PC-3 (cell line): ENCODE results near the gene SDSL. TPM values are rescaled to one million over a fixed set of nuclear protein-coding genes. Genes with fewer than 3 reads are reported as not detected.
A peak's percentile ranks its signal among the peaks of the same experiment; 100 is the strongest.

Source experiments
- ATAC-seq: fragments of 200-7000 bp; cut with Tn5 transposase; 2 replicates; pipeline ENCODE4 v1.9.1; 2020; ENCODE audit warnings: mild to moderate bottlenecking, moderate library complexity
- BruUV-seq: library from RNA; stranded (reverse); fragments of 400-500 nt; replicated peaks from 2 replicates; lab custom pipeline; 2021; lab: Mats Ljungman, UMichigan
- CTCF ChIA-PET: fragments of 300-600 bp; sonication (Branson Sonifier 250); formaldehyde crosslinking; loops from one replicate; lab custom pipeline; 2022; ENCODE audit warnings: antibody characterized with exemption; lab: Charles Lee
- POLR2A ChIA-PET: fragments of 300-600 bp; sonication (Branson Sonifier 250); formaldehyde crosslinking; loops from one replicate; lab custom pipeline; 2022; ENCODE audit warnings: antibody characterized with exemption; ENCODE audit not compliant: unreplicated experiment; lab: Charles Lee
- DNase-seq: peaks from one replicate; pipeline ENCODE4 v3.0.0-alpha.2; 2015
- H2AFZ ChIP-seq: fragments of 300-600 bp; sonication (generic); 2 replicates; pipeline ENCODE4 v1.6.0; 2016; ENCODE audit warnings: antibody characterized with exemption, low read length
- H3F3A ChIP-seq: fragments of 300-600 bp; sonication (generic); one replicate; pipeline ENCODE4 v1.6.0; 2017; ENCODE audit warnings: antibody characterized with exemption, low read length, control low read depth, mild to moderate bottlenecking; ENCODE audit not compliant: unreplicated experiment
- H3K27ac ChIP-seq: fragments of 300-600 bp; sonication (generic); 2 replicates; pipeline ENCODE4 v1.5.1; 2016; ENCODE audit warnings: mild to moderate bottlenecking, low read length
- H3K27me3 ChIP-seq: fragments of 300-600 bp; sonication (generic); 2 replicates; pipeline ENCODE4 v1.6.1; 2016; ENCODE audit warnings: low read length, mixed read lengths
- H3K36me3 ChIP-seq: fragments of 300-600 bp; sonication (generic); 2 replicates; pipeline ENCODE4 v1.6.1; 2016; ENCODE audit warnings: low read depth, mixed run types, low read length, mixed read lengths
- H3K4me1 ChIP-seq: fragments of 300-600 bp; sonication (generic); 2 replicates; pipeline ENCODE4 v1.5.1; 2016; ENCODE audit warnings: low read length; ENCODE audit not compliant: insufficient read depth
- H3K4me2 ChIP-seq: fragments of 300-600 bp; sonication (generic); 2 replicates; pipeline ENCODE4 v1.6.0; 2016; ENCODE audit warnings: low read length
- H3K4me3 ChIP-seq: fragments of 300-600 bp; sonication (generic); 2 replicates; pipeline ENCODE4 v1.5.1; 2016; ENCODE audit warnings: mild to moderate bottlenecking, low read length, mixed read lengths
- H3K79me2 ChIP-seq: fragments of 300-600 bp; sonication (generic); 2 replicates; pipeline ENCODE4 v1.6.1; 2017; ENCODE audit warnings: low read length, mixed read lengths
- H3K9ac ChIP-seq: fragments of 300-600 bp; sonication (generic); 2 replicates; pipeline ENCODE4 v1.6.0; 2016; ENCODE audit warnings: mild to moderate bottlenecking, low read length
- H3K9me2 ChIP-seq: fragments of 300-600 bp; sonication (generic); replicated peaks from 2 replicates; pipeline ENCODE4 v1.6.1; 2016; ENCODE audit warnings: mixed run types, low read length, mixed read lengths
- H3K9me3 ChIP-seq: fragments of 300-600 bp; sonication (generic); 2 replicates; pipeline ENCODE4 v1.6.1; 2016; ENCODE audit warnings: low read length, mixed read lengths
- H4K20me1 ChIP-seq: fragments of 300-600 bp; sonication (generic); 2 replicates; pipeline ENCODE4 v1.6.1; 2016; ENCODE audit warnings: low read length, mixed read lengths
- CTCF ChIP-seq: fragments of 300-600 bp; sonication (generic); conservative IDR thresholded peaks from 2 replicates; pipeline ENCODE4 v1.5.1; 2017; ENCODE audit warnings: antibody characterized with exemption, low read depth, mild to moderate bottlenecking, low read length
- EZH2 ChIP-seq: fragments of 300-600 bp; sonication (generic); IDR thresholded peaks from one replicate; pipeline ENCODE4 v1.6.1; 2017; ENCODE audit warnings: antibody characterized with exemption, mild to moderate bottlenecking, low read length; ENCODE audit not compliant: unreplicated experiment
- EZH2phosphoT487 ChIP-seq: fragments of 300-600 bp; sonication (generic); IDR thresholded peaks from 2 replicates; pipeline ENCODE4 v1.6.1; 2018; ENCODE audit warnings: mild to moderate bottlenecking, antibody characterized with exemption, low read length, borderline replicate concordance
- intact Hi-C: fragments of 100-400 bp; cut with micrococcal nuclease; formaldehyde crosslinking; loops from 2 replicates; pipeline ENCODE4 v1.9.0; 2023
- total RNA-seq: library from RNA; depleted of rRNA; stranded (reverse); fragments of >200 nt; gene quantifications from 2 replicates; pipeline ENCODE4 v1.2.3, GENCODE V29; 2014

Gene SDSL
- total RNA-seq, 1 experiment from 2014 or later = 14.0 TPM

DNA sequence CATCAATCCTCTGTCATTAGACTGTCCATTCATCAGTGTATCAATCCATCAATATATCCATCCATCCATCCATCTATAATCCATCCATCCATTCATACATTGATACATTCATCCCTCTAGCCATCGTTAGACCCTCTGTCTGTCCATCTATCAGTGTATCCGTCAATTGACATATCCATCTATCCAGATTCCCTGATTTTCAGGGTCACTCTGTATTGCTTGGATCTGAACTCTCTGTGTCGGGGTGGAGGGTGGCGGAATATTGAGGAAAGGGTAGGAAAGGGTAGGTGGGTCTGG is 17.1 kb downstream of the SDSL start:
- intact Hi-C loops = no loop called here
- ATAC-seq = no peak
- Histone ChIP-seq H3F3A (no peaks in the 10 kb centered on the region), H4K20me1 (no peaks in the 10 kb centered on the region), H2AFZ (no peak overlapping the region), H3K79me2 (no peaks in the 10 kb centered on the region), H3K9me2 (no peaks in the 10 kb centered on the region), H3K4me2 (no peak overlapping the region), H3K36me3 (no peaks in the 10 kb centered on the region), H3K9me3 (no peaks in the 10 kb centered on the region), H3K27me3 (no peaks in the 10 kb centered on the region), H3K4me1 (no peaks in the 10 kb centered on the region), H3K9ac (no peak overlapping the region), H3K4me3 (no peak overlapping the region), H3K27ac (no peak overlapping the region)
- no peak for DNase-seq
- BruUV-seq = no TSS peak
- ChIA-PET POLR2A (no interaction called here), CTCF (no interaction called here)
- TF ChIP-seq EZH2 (no peak), CTCF (no peak), EZH2phosphoT487 (no peak)

DNA sequence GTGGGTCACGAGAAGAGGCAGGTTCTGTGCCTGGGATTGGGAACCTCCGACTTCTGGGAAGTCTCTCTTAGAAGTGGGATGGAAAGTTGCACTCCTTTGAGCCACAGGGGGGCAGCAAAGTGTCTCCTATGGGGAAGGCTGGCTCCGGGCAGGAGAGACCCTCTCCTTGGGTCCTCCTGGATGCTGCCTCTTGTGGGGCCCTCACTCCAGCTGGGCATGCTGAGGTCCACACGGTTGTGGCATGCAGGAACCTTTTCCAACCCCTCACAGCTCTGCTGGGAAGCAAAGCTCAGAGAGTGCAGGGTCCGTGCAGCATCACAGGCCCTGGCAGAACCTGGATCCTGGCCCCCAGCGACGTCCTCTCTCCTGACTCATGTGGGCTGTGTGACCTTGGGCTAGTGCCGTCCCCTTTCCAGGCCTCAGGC is 17.4 kb downstream of the SDSL start:
- ChIA-PET POLR2A (no interaction called here), CTCF (no interaction called here)
- intact Hi-C loops = no loop called here
- no peaks in the 10 kb centered on the region for H3K27me3 ChIP-seq
- H3K36me3 ChIP-seq = no peaks in the 10 kb centered on the region
- DNase-seq (peak; percentile 69), ATAC-seq (peak; percentile 73)
- H3K9ac ChIP-seq = no peak overlapping the region
- no peak overlapping the region for H3K27ac ChIP-seq
- TF ChIP-seq EZH2phosphoT487 (no peak), CTCF (peak; percentile 85), EZH2 (no peak)
- no TSS peak for BruUV-seq
- H3K4me3 ChIP-seq = no peak overlapping the region
- no peaks in the 10 kb centered on the region for H3K9me3 ChIP-seq
- H3K79me2 ChIP-seq = no peaks in the 10 kb centered on the region
- no peaks in the 10 kb centered on the region for H4K20me1 ChIP-seq
- no peaks in the 10 kb centered on the region for H3F3A ChIP-seq
- no peaks in the 10 kb centered on the region for H3K4me1 ChIP-seq
- no peak overlapping the region for H3K4me2 ChIP-seq
- no peaks in the 10 kb centered on the region for H3K9me2 ChIP-seq
- no peak overlapping the region for H2AFZ ChIP-seq

DNA sequence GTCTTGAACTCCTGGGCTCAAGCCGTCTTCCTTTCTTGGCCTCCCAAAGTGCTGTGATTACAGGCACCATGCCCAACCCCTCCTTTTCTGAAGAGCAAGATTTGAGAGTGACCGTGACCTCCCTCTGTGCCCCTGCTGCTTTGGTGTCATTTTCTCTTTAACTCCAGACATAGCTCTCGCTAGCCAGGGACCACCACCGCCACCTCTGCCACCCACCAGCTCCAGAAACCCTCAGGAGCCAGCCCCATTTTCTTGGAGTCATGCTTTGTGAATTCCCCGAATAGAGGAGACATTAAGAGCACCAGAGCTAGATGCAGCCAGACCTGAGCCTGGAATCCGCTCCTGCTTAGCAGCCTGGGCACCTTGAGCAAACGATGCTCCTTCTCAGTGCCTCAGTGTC is 18.2 kb downstream of the SDSL start:
- Histone ChIP-seq H3K27ac (no peak overlapping the region), H3K4me1 (no peaks in the 10 kb centered on the region), H3K9me2 (no peaks in the 10 kb centered on the region), H3K79me2 (no peaks in the 10 kb centered on the region), H4K20me1 (no peaks in the 10 kb centered on the region), H3K4me3 (no peak overlapping the region), H3K4me2 (no peak overlapping the region), H3K27me3 (no peaks in the 10 kb centered on the region), H3K9me3 (no peaks in the 10 kb centered on the region), H3F3A (no peaks in the 10 kb centered on the region), H3K9ac (no peak overlapping the region), H3K36me3 (no peaks in the 10 kb centered on the region), H2AFZ (no peak overlapping the region)
- intact Hi-C loops = no loop called here
- TF ChIP-seq CTCF (no peak), EZH2phosphoT487 (no peak), EZH2 (no peak)
- ATAC-seq (no peak), DNase-seq (no peak)
- POLR2A ChIA-PET = no interaction called here
- no TSS peak for BruUV-seq
- CTCF ChIA-PET = no interaction called here
